HepG2 (cell line): ENCODE data around the gene MIDN. TPM values are rescaled to one million over a fixed set of nuclear protein-coding genes. Genes with fewer than 3 reads are reported as not detected.

Source experiments
- CTCF ChIP-seq: sonication (generic); formaldehyde crosslinking; IDR thresholded peaks from 2 replicates; pipeline ENCODE4 v1.5.0; 2020; ENCODE audit warnings: mild to moderate bottlenecking, missing genetic modification reagents, moderate library complexity
- DNMT1 ChIP-seq: sonication (generic); formaldehyde crosslinking; IDR thresholded peaks from 2 replicates; pipeline ENCODE4 v1.5.1; 2020; ENCODE audit warnings: mild to moderate bottlenecking, missing genetic modification reagents
- NFIB ChIP-seq: sonication (generic); formaldehyde crosslinking; IDR thresholded peaks from 2 replicates; pipeline ENCODE4 v1.9.0; 2021; ENCODE audit warnings: missing genetic modification reagents, mild to moderate bottlenecking, borderline replicate concordance
- NR2F1 ChIP-seq, 2 experiments: fragments of 450-650 bp in 1 of 2; formaldehyde crosslinking in 1 of 2; IDR thresholded peaks; 2 replicates each; pipeline versions ENCODE4 v1.5.0 to v1.6.1; 2016 to 2020; ENCODE audit warnings: mild to moderate bottlenecking in 1 of 2, missing compliant biosample characterization in 1 of 2, missing genetic modification reagents in 1 of 2, moderate library complexity in 1 of 2
- NR2F6 ChIP-seq, 2 experiments: IDR thresholded peaks; 2 replicates each; pipeline ENCODE4 v1.6.1; 2016; ENCODE audit warnings: antibody characterized with exemption in 1 of 2, mild to moderate bottlenecking in 1 of 2
- PCBP1 ChIP-seq: fragments of 200-400 bp; formaldehyde crosslinking; IDR thresholded peaks from 2 replicates; pipeline ENCODE4 v1.6.1; 2017; ENCODE audit warnings: mild to moderate bottlenecking, low read depth, low read length, borderline replicate concordance
- SP2 ChIP-seq: sonication (generic); formaldehyde crosslinking; IDR thresholded peaks from 2 replicates; pipeline ENCODE4 v1.5.1; 2020; ENCODE audit warnings: mild to moderate bottlenecking, missing genetic modification reagents
- SRSF1 ChIP-seq: fragments of 200-400 bp; formaldehyde crosslinking; optimal IDR thresholded peaks from 2 replicates; pipeline ENCODE3; 2017; ENCODE audit warnings: mild to moderate bottlenecking, low read depth, low read length, moderate library complexity
- USF2 ChIP-seq, 2 experiments: sonication (generic) in 1 of 2; formaldehyde crosslinking in 1 of 2; IDR thresholded peaks; 2 replicates each; pipeline versions ENCODE4 v1.5.1 to v1.6.1; 2011 to 2020; ENCODE audit warnings: borderline replicate concordance in 1 of 2, low read depth in 1 of 2, low read length in 1 of 2, mild to moderate bottlenecking in 1 of 2, missing genetic modification reagents in 1 of 2, moderate library complexity in 1 of 2
- ZBTB49 ChIP-seq: sonication (generic); formaldehyde crosslinking; IDR thresholded peaks from 2 replicates; pipeline ENCODE4 v1.4.0; 2020; ENCODE audit warnings: missing genetic modification reagents, borderline replicate concordance
- ZNF232 ChIP-seq: sonication (generic); formaldehyde crosslinking; IDR thresholded peaks from 2 replicates; pipeline ENCODE4 v1.4.0; 2020; ENCODE audit warnings: missing genetic modification reagents, borderline replicate concordance
- ZNF572 ChIP-seq: sonication (generic); formaldehyde crosslinking; IDR thresholded peaks from 2 replicates; pipeline ENCODE4 v1.5.1; 2020; ENCODE audit warnings: mild to moderate bottlenecking, missing genetic modification reagents
- ZNF878 ChIP-seq: sonication (generic); formaldehyde crosslinking; IDR thresholded peaks from 2 replicates; pipeline ENCODE4 v1.8.1; 2023; ENCODE audit warnings: mild to moderate bottlenecking, missing genetic modification reagents, moderate library complexity
- polyA plus RNA-seq, 8 experiments: library from polyadenylated mRNA; depleted of rRNA in 3 of 8; stranded (reverse) in 7 of 8; unstranded in 1 of 8; fragments of >200 nt; fragmentation: Illumina TruSeq in 4 of 8; extraction: Trizol in 4 of 8; gene quantifications; 2 replicates each; pipeline versions ENCODE4 v1.2.1 to v1.2.3, GENCODE V29; 2011 to 2016; ENCODE audit warnings: low read depth in 4 of 8, missing spikeins in 1 of 8, mixed read lengths in 1 of 8; ENCODE audit not compliant: insufficient read depth in 1 of 8
- total RNA-seq, 5 experiments: library from RNA; depleted of rRNA; stranded (reverse); fragments of >200 nt; fragmentation: Illumina TruSeq; extraction: Trizol; gene quantifications; 2 replicates each; pipeline ENCODE4 v1.2.3, GENCODE V29; 2016; ENCODE audit warnings: low read depth in 1 of 5
- TF ChIP-seq, protein P1 (sequence below): sonication (generic); formaldehyde crosslinking; IDR thresholded peaks from 2 replicates; pipeline ENCODE4 v1.5.1; 2020; ENCODE audit warnings: mild to moderate bottlenecking, missing genetic modification reagents, moderate library complexity
- TF ChIP-seq, protein P2 (sequence below): sonication (generic); formaldehyde crosslinking; IDR thresholded peaks from 2 replicates; pipeline ENCODE4 v1.8.0; 2022; ENCODE audit warnings: missing genetic modification reagents, mild to moderate bottlenecking, inconsistent platforms, borderline replicate concordance

Gene MIDN
- total and polyA plus RNA-seq, 2 of the 13 experiments (the other 11 are each of a cell fraction or from before 2014, with no cell fraction given) = 8.4 to 18.0 TPM

GRCh38 chr19:1252221-1252820 lies 3.9 kb downstream of the MIDN start (continued):
- TF ChIP-seq ZBTB49 (CRISPR knock-in tag) (no peak), ZNF232 (CRISPR knock-in tag) (no peak), ZNF878 (no peak), PCBP1 (no peak), SRSF1 (peak; percentile 48), DNMT1 (CRISPR knock-in tag) (no peak), ZNF572 (CRISPR knock-in tag) (no peak), SP2 (CRISPR knock-in tag) (no peak), NR2F6 (IDR thresholded peaks at IDR 0.05) (peak; percentile 86), NR2F6 (CRISPR knock-in tag; IDR thresholded peaks at IDR 0.05) (peak; percentile 88), NR2F1 (CRISPR knock-in tag; IDR thresholded peaks at IDR 0.05) (peak in 1 of 2 experiments; percentile 17; a peak in 3 of 4 replicates), NFIB (CRISPR knock-in tag) (no peak), CTCF (CRISPR knock-in tag) (no peak), USF2 (IDR thresholded peaks at IDR 0.05; ENCODE audit: low read depth, low read length) (no peak), USF2 (CRISPR knock-in tag; IDR thresholded peaks at IDR 0.05; ENCODE audit: borderline replicate concordance) (no peak)
- TF ChIP-seq, protein P1, sequence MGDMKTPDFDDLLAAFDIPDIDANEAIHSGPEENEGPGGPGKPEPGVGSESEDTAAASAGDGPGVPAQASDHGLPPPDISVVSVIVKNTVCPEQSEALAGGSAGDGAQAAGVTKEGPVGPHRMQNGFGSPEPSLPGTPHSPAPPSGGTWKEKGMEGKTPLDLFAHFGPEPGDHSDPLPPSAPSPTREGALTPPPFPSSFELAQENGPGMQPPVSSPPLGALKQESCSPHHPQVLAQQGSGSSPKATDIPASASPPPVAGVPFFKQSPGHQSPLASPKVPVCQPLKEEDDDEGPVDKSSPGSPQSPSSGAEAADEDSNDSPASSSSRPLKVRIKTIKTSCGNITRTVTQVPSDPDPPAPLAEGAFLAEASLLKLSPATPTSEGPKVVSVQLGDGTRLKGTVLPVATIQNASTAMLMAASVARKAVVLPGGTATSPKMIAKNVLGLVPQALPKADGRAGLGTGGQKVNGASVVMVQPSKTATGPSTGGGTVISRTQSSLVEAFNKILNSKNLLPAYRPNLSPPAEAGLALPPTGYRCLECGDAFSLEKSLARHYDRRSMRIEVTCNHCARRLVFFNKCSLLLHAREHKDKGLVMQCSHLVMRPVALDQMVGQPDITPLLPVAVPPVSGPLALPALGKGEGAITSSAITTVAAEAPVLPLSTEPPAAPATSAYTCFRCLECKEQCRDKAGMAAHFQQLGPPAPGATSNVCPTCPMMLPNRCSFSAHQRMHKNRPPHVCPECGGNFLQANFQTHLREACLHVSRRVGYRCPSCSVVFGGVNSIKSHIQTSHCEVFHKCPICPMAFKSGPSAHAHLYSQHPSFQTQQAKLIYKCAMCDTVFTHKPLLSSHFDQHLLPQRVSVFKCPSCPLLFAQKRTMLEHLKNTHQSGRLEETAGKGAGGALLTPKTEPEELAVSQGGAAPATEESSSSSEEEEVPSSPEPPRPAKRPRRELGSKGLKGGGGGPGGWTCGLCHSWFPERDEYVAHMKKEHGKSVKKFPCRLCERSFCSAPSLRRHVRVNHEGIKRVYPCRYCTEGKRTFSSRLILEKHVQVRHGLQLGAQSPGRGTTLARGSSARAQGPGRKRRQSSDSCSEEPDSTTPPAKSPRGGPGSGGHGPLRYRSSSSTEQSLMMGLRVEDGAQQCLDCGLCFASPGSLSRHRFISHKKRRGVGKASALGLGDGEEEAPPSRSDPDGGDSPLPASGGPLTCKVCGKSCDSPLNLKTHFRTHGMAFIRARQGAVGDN (CRISPR knock-in tag) = peak; percentile 8; the same call in 1 of the 2 replicates
- TF ChIP-seq, protein P2, sequence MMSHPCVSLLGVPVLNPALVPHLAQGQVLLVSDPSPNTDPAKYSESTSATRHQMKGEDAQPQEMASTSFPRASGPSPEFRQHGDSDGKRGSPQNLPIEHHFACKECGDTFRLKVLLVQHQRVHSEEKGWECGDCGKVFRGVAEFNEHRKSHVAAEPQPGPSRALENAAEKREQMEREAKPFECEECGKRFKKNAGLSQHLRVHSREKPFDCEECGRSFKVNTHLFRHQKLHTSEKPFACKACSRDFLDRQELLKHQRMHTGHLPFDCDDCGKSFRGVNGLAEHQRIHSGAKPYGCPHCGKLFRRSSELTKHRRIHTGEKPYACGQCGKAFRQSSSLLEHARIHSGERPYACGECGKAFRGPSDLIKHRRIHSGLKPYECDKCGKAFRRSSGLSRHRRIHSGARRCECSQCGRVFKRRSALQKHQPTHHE (CRISPR knock-in tag) = no peak
